Sigmoid colon (tissue), 7 donors: Measurements from ENCODE around the gene RCSD1. TPM values are rescaled to one million over a fixed set of nuclear protein-coding genes. Genes with fewer than 3 reads are reported as not detected.

Experiments used
- DNase-seq: peaks from one replicate; pipeline ENCODE4 v3.0.0-alpha.2; 2019
- H3K27ac ChIP-seq, 4 donors: fragments of 200-600 bp; sonication (generic); one replicate each; pipeline ENCODE4 v1.5.1; 2016 to 2019; ENCODE audit warnings: mild to moderate bottlenecking in 1 of 4
- H3K27me3 ChIP-seq, 3 donors: fragments of 200-600 bp; sonication (generic); one replicate each; pipeline ENCODE4 v1.5.1; 2019; ENCODE audit warnings: mild to moderate bottlenecking in 1 of 3
- H3K36me3 ChIP-seq, 4 donors: fragments of 200-600 bp; sonication (generic); one replicate each; pipeline ENCODE4 v1.5.1; 2016 to 2019
- H3K4me1 ChIP-seq, 4 donors: fragments of 200-600 bp; sonication (generic); one replicate each; pipeline ENCODE4 v1.5.1; 2017 to 2019
- H3K4me3 ChIP-seq, 4 donors: fragments of 200-600 bp; sonication (generic); one replicate each; pipeline ENCODE4 v1.5.1; 2017 to 2019; ENCODE audit warnings: mild to moderate bottlenecking in 2 of 4, moderate library complexity in 1 of 4
- H3K9me3 ChIP-seq, 4 donors: fragments of 200-600 bp in 3 of 4; sonication (generic) in 3 of 4; one replicate each; pipeline versions ENCODE4 v1.5.1 to v1.6.1; 2013 to 2019
- CTCF ChIP-seq, 4 experiments: fragments of 450-650 bp in 3 of 4; fragments of 200-600 bp in 1 of 4; IDR thresholded peaks; one replicate each; pipeline ENCODE4 v1.5.1; 2016 to 2019; ENCODE audit warnings: antibody characterized with exemption in 4 of 4, mild to moderate bottlenecking in 3 of 4, moderate library complexity in 2 of 4
- EP300 ChIP-seq, 4 donors: sonication (generic); formaldehyde crosslinking; IDR thresholded peaks; one replicate each; pipeline ENCODE4 v1.6.1; 2017; ENCODE audit warnings: antibody characterized with exemption in 4 of 4
- POLR2A ChIP-seq, 2 donors: fragments of 450-650 bp; IDR thresholded peaks; one replicate each; pipeline ENCODE4 v1.6.1; 2016; ENCODE audit warnings: antibody characterized with exemption in 2 of 2, mild to moderate bottlenecking in 2 of 2, moderate library complexity in 2 of 2
- POLR2AphosphoS5 ChIP-seq, 4 donors: sonication (generic); formaldehyde crosslinking; IDR thresholded peaks; one replicate each; pipeline ENCODE4 v1.6.1; 2017; ENCODE audit warnings: antibody characterized with exemption in 4 of 4
- WGBS, 2 donors: extraction: QIAGEN DNeasy Blood & Tissue Kit; methylation state at CpG; one replicate each; pipeline ENCODE4 v1.1.7; 2013; 5-methylcytosine and 5-hydroxymethylcytosine counted together
- intact Hi-C: fragments of 100-400 bp; cut with DNase I; formaldehyde crosslinking; loops from one replicate; pipeline ENCODE4 v1.15.1; 2023
- polyA plus RNA-seq, 3 donors: library from polyadenylated mRNA; stranded (reverse); fragments of 200-250 nt; gene quantifications; one replicate each; pipeline ENCODE4 v1.2.3, GENCODE V29; 2013
- total RNA-seq, 4 donors: library from RNA; depleted of rRNA; stranded (reverse); fragments of >200 nt; gene quantifications; one replicate each; pipeline ENCODE4 v1.1.0, GENCODE V29; 2016
- donor health status: healthy with polysubstance abuse.
- donor health status: Bipolar disorder and iron deficiency.
- donor health status: healthy.

The RCSD1 gene
- total and polyA plus RNA-seq, 7 donors: 7.8 to 52.9 (median 9.7) TPM

GRCh38 chr1:167710836-167711235, 80.8 kb downstream of the RCSD1 start:
- no peaks in the 10 kb centered on the region for H3K36me3 ChIP-seq
- WGBS, 2 donors: 90 to 91% methylated on average over 1 of the region's 1 CpG
- H3K27ac ChIP-seq: peak overlapping the region in 2 of 4 donors; percentile 4 to 46
- no peaks in the 10 kb centered on the region for H3K9me3 ChIP-seq
- H3K27me3 ChIP-seq: no peaks in the 10 kb centered on the region
- H3K4me3 ChIP-seq: no peak overlapping the region
- intact Hi-C loops: loop anchor here (10.0 kb wide), 1 partner anchor 374 kb away; no protein-coding TSS in a partner anchor
- peaks cover 0 to 17% (median 3%) of the 10 kb centered on the region in 4 donors for H3K4me1 ChIP-seq
- TF ChIP-seq POLR2AphosphoS5 (IDR thresholded peaks at IDR 0.05): no peak
- DNase-seq: no peak

GRCh38 chr1:167711797-167712196, 81.8 kb downstream of the RCSD1 start:
- no peak for DNase-seq
- H3K27me3 ChIP-seq: no peaks in the 10 kb centered on the region
- peaks cover 0 to 20% (median 3%) of the 10 kb centered on the region in 4 donors for H3K4me1 ChIP-seq
- no peaks in the 10 kb centered on the region for H3K9me3 ChIP-seq
- TF ChIP-seq POLR2A (IDR thresholded peaks at IDR 0.05) (no peak), POLR2AphosphoS5 (IDR thresholded peaks at IDR 0.05) (no peak), CTCF (IDR thresholded peaks at IDR 0.05) (no peak), EP300 (IDR thresholded peaks at IDR 0.05) (no peak)
- intact Hi-C loops: loop anchor here (10.0 kb wide), 1 partner anchor 373 kb away; no protein-coding TSS in a partner anchor
- H3K27ac ChIP-seq: peak overlapping the region in 1 of 4 donors; percentile 46
- H3K36me3 ChIP-seq: no peaks in the 10 kb centered on the region
- 12 to 67% methylated on average over 3 of the region's 3 CpGs for WGBS, 2 donors
- H3K4me3 ChIP-seq: no peak overlapping the region

- H3K27ac ChIP-seq: peak overlapping the region; percentile 86 to 92 (median 88)
- peak overlapping the region; percentile 57 to 73 (median 67) for H3K4me3 ChIP-seq
- DNase-seq: peak; percentile 77
- no peaks in the 10 kb centered on the region for H3K27me3 ChIP-seq
- intact Hi-C loops: loop anchor here (1.0 to 10.0 kb wide), 3 partner anchors 29 to 493 kb away; partner anchors contain the start of gene POU2F1
- peaks cover 0 to 20% (median 3%) of the 10 kb centered on the region in 4 donors for H3K4me1 ChIP-seq
- H3K9me3 ChIP-seq: no peaks in the 10 kb centered on the region
- 7 to 46% methylated on average over 31 of the region's 31 CpGs for WGBS, 2 donors
- no peaks in the 10 kb centered on the region for H3K36me3 ChIP-seq
- TF ChIP-seq POLR2AphosphoS5 (IDR thresholded peaks at IDR 0.05) (no peak), CTCF (IDR thresholded peaks at IDR 0.05) (no peak), EP300 (IDR thresholded peaks at IDR 0.05) (no peak), POLR2A (IDR thresholded peaks at IDR 0.05) (no peak)
Observed at GRCh38 chr1:167713330-167714081, 83.5 kb downstream of the RCSD1 start.

GRCh38 chr1:167714098-167714438, 84.0 kb downstream of the RCSD1 start:
- Histone ChIP-seq H3K36me3 (no peaks in the 10 kb centered on the region), H3K4me1 (peaks cover 0 to 20% (median 3%) of the 10 kb centered on the region in 4 donors), H3K27me3 (no peaks in the 10 kb centered on the region), H3K4me3 (peak overlapping the region; percentile 57 to 73 (median 67)), H3K27ac (peak overlapping the region; percentile 86 to 92 (median 88)), H3K9me3 (no peaks in the 10 kb centered on the region)
- WGBS, 2 donors: 1% methylated on average over 28 of the region's 28 CpGs
- DNase-seq: peak; percentile 94
- TF ChIP-seq POLR2AphosphoS5 (IDR thresholded peaks at IDR 0.05): peak in 1 of 4 donors; percentile 45
- TF ChIP-seq EP300 (IDR thresholded peaks at IDR 0.05): no peak
- no peak for TF ChIP-seq CTCF (IDR thresholded peaks at IDR 0.05)
- TF ChIP-seq POLR2A (IDR thresholded peaks at IDR 0.05): no peak
- intact Hi-C loops: loop anchor here (1.0 to 10.0 kb wide), 3 partner anchors 29 to 494 kb away; partner anchors contain the start of gene POU2F1

- peak overlapping the region; percentile 57 to 73 (median 67) for H3K4me3 ChIP-seq
- TF ChIP-seq CTCF (IDR thresholded peaks at IDR 0.05) (no peak), POLR2A (IDR thresholded peaks at IDR 0.05) (no peak), EP300 (IDR thresholded peaks at IDR 0.05) (no peak), POLR2AphosphoS5 (IDR thresholded peaks at IDR 0.05) (peak in 3 of 4 donors; percentile 12 to 58 (median 55))
- peak overlapping the region; percentile 86 to 92 (median 88) for H3K27ac ChIP-seq
- intact Hi-C loops: loop anchor here (1.0 to 10.0 kb wide), 3 partner anchors 30 to 494 kb away; partner anchors contain the start of gene POU2F1
- WGBS, 2 donors: 0% methylated on average over 50 of the region's 50 CpGs
- no peaks in the 10 kb centered on the region for H3K36me3 ChIP-seq
- no peaks in the 10 kb centered on the region for H3K9me3 ChIP-seq
- peak; percentile 94 for DNase-seq
- H3K27me3 ChIP-seq: no peaks in the 10 kb centered on the region
- H3K4me1 ChIP-seq: peaks cover 0 to 20% (median 3%) of the 10 kb centered on the region in 4 donors
Observed at GRCh38 chr1:167714439-167715156, 84.6 kb downstream of the RCSD1 start.
